Spleen (tissue), 11 donors: Measurements from ENCODE around the gene HAUS3. TPM values are rescaled to one million over a fixed set of nuclear protein-coding genes. Genes with fewer than 3 reads are reported as not detected.

Source experiments
- DNase-seq: peaks from one replicate; pipeline ENCODE4 v3.0.0-alpha.2; 2020
- H3K27ac ChIP-seq, 8 donors: fragments of 200-600 bp; sonication (generic) in 7 of 8; 1 replicate in 4 of 8; 2 replicates in 4 of 8; pipeline versions ENCODE4 v1.5.0 to v1.8.0; 2016 to 2021; ENCODE audit warnings: inconsistent platforms in 4 of 8, mild to moderate bottlenecking in 4 of 8, moderate library complexity in 1 of 8
- H3K27me3 ChIP-seq, 7 donors: fragments of 200-600 bp; sonication (generic) in 6 of 7; replicated peaks in 1 of 7; 1 replicate in 4 of 7; 2 replicates in 3 of 7; pipeline versions ENCODE4 v1.5.0 to v1.8.0; 2016 to 2021; ENCODE audit warnings: inconsistent platforms in 3 of 7, mild to moderate bottlenecking in 1 of 7
- H3K36me3 ChIP-seq, 6 donors: fragments of 200-600 bp; sonication (generic) in 5 of 6; 1 replicate in 4 of 6; 2 replicates in 2 of 6; pipeline versions ENCODE4 v1.5.0 to v1.8.0; 2016 to 2021; ENCODE audit warnings: inconsistent platforms in 2 of 6
- H3K4me1 ChIP-seq, 6 donors: fragments of 200-600 bp; sonication (generic) in 5 of 6; 1 replicate in 3 of 6; 2 replicates in 3 of 6; pipeline versions ENCODE4 v1.5.0 to v1.8.0; 2016 to 2021; ENCODE audit warnings: inconsistent platforms in 3 of 6
- H3K4me3 ChIP-seq, 8 donors: fragments of 200-600 bp; sonication (generic) in 7 of 8; 1 replicate in 4 of 8; 2 replicates in 4 of 8; pipeline versions ENCODE4 v1.5.0 to v1.8.0; 2016 to 2021; ENCODE audit warnings: inconsistent platforms in 4 of 8, mild to moderate bottlenecking in 4 of 8, moderate library complexity in 2 of 8
- H3K9me3 ChIP-seq, 8 donors: fragments of 200-600 bp; sonication (generic) in 7 of 8; 1 replicate in 4 of 8; 2 replicates in 4 of 8; pipeline versions ENCODE4 v1.5.0 to v1.8.0; 2016 to 2021; ENCODE audit warnings: inconsistent platforms in 4 of 8
- POLR2A ChIP-seq, 3 donors: fragments of 450-650 bp; IDR thresholded peaks; one replicate each; pipeline ENCODE4 v1.5.1; 2017; ENCODE audit warnings: antibody characterized with exemption in 3 of 3, mild to moderate bottlenecking in 1 of 3
- POLR2AphosphoS5 ChIP-seq, 3 donors: sonication (generic); formaldehyde crosslinking; IDR thresholded peaks; one replicate each; pipeline ENCODE4 v1.5.1; 2017; ENCODE audit warnings: antibody characterized with exemption in 3 of 3
- WGBS, 5 donors: extraction: QIAGEN DNeasy Blood & Tissue Kit in 3 of 5; methylation state at CpG; one replicate each; pipeline versions ENCODE4 v1.1.5 to v1.1.7; 2013 to 2018; 5-methylcytosine and 5-hydroxymethylcytosine counted together
- intact Hi-C: fragments of 100-400 bp; cut with DNase I; formaldehyde crosslinking; loops from one replicate; pipeline ENCODE4 v1.15.0; 2023; ENCODE audit warnings: low total_unique reads
- polyA plus RNA-seq, 3 donors: library from polyadenylated mRNA; stranded (reverse); fragments of 200-250 nt; gene quantifications; one replicate each; pipeline ENCODE4 v1.2.1, GENCODE V29; 2013
- total RNA-seq, 7 donors: library from RNA; depleted of rRNA in 3 of 7; stranded (reverse); fragments of >200 nt in 3 of 7; fragmentation: NEBNext Ultra II Directional in 4 of 7; extraction: Animal tissue kit (Norgen Biotek cat#: 25700) in 4 of 7; gene quantifications; one replicate each; pipeline versions ENCODE4 v1.1.0 to v1.2.1, GENCODE V29; 2016 to 2021
- TF ChIP-seq, protein P1 (sequence below), 11 experiments: fragments of 200-600 bp in 7 of 11; fragments of 450-650 bp in 4 of 11; sonication (generic) in 4 of 11; IDR thresholded peaks in 8 of 11; conservative IDR thresholded peaks in 3 of 11; 1 replicate in 7 of 11; 2 replicates in 4 of 11; pipeline versions ENCODE4 v1.4.0 to v1.8.0; 2016 to 2021; ENCODE audit warnings: antibody characterized with exemption in 11 of 11, inconsistent platforms in 4 of 11, mild to moderate bottlenecking in 1 of 11
- donor health status: healthy with polysubstance abuse.
- donor health status: DM: no; HTN: no; CAD: no; lungs with moderate emphysema.
- donor health status: DM: no; HTN: no; CAD: no.
- donor health status: Bipolar disorder and iron deficiency.
- donor health status: healthy.
- donor health status: DM: no; HTN: no; CAD: no.
- donor health status: DM: yes; HTN: yes; CAD: no.

The HAUS3 gene
- total and polyA plus RNA-seq, 10 donors: 10.3 to 22.4 (median 16.7) TPM

DNA sequence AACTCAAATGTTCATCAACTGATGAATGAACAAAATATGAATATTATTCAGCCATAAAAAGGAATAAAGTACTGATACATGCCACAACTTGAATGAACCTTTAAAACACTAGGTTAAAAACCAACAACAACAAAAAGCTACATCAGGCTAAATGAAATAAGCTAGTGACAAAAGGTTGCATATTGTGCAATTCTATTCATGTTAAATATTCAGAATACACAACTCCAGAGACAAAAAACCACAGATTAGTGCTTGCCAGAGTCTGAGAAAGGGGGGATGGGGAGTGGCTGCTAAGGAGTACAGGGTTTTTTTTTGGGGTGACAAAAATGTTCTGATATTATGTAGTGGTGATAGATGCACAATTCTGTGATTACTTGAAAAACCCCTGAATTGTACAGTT is 58.5 kb downstream of the HAUS3 start:
- H3K9me3 ChIP-seq: peaks cover 0 to 41% (median 29%) of the 10 kb centered on the region in 8 donors
- TF ChIP-seq, protein P1, sequence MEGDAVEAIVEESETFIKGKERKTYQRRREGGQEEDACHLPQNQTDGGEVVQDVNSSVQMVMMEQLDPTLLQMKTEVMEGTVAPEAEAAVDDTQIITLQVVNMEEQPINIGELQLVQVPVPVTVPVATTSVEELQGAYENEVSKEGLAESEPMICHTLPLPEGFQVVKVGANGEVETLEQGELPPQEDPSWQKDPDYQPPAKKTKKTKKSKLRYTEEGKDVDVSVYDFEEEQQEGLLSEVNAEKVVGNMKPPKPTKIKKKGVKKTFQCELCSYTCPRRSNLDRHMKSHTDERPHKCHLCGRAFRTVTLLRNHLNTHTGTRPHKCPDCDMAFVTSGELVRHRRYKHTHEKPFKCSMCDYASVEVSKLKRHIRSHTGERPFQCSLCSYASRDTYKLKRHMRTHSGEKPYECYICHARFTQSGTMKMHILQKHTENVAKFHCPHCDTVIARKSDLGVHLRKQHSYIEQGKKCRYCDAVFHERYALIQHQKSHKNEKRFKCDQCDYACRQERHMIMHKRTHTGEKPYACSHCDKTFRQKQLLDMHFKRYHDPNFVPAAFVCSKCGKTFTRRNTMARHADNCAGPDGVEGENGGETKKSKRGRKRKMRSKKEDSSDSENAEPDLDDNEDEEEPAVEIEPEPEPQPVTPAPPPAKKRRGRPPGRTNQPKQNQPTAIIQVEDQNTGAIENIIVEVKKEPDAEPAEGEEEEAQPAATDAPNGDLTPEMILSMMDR (IDR thresholded peaks at IDR 0.05 in 8 of 11, conservative IDR thresholded peaks at IDR 0.05 in 3 of 11): no peak
- no peak for TF ChIP-seq POLR2A (IDR thresholded peaks at IDR 0.05)
- no peaks in the 10 kb centered on the region for H3K27me3 ChIP-seq
- H3K27ac ChIP-seq: no peak overlapping the region
- no peaks in the 10 kb centered on the region for H3K36me3 ChIP-seq
- no peak for DNase-seq
- H3K4me3 ChIP-seq: no peak overlapping the region
- intact Hi-C loops: no loop called here
- H3K4me1 ChIP-seq: no peaks in the 10 kb centered on the region

DNA sequence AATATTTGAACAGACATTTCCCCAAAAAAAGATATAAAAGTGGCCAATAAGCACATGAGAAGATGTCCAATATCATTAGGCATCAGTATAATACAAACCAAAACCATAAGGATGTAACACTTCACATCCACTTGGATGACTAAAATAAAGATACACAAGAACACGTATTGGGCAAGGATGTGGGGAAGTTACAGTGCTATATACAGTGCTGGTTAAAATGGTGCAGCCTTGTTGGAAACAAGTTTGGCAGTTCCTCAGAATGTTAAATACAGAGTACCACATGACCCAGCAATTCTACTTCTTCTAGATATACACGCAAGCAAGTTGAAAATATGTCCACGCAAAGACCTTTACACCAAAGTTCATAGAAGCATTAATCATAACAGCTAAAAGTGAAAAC is 58.9 kb downstream of the HAUS3 start:
- TF ChIP-seq, protein P1 (IDR thresholded peaks at IDR 0.05 in 8 of 11, conservative IDR thresholded peaks at IDR 0.05 in 3 of 11): no peak
- no peak for TF ChIP-seq POLR2A (IDR thresholded peaks at IDR 0.05)
- no peak for TF ChIP-seq POLR2AphosphoS5 (IDR thresholded peaks at IDR 0.05)
- 17 to 92% (median 84%) methylated on average over 3 of the region's 3 CpGs for WGBS, 5 donors
- Histone ChIP-seq H3K4me1 (no peaks in the 10 kb centered on the region), H3K27me3 (no peaks in the 10 kb centered on the region), H3K4me3 (no peak overlapping the region), H3K36me3 (no peaks in the 10 kb centered on the region), H3K9me3 (peaks cover 0 to 38% (median 28%) of the 10 kb centered on the region in 8 donors), H3K27ac (no peak overlapping the region)
- intact Hi-C loops: no loop called here
- DNase-seq: no peak

DNA sequence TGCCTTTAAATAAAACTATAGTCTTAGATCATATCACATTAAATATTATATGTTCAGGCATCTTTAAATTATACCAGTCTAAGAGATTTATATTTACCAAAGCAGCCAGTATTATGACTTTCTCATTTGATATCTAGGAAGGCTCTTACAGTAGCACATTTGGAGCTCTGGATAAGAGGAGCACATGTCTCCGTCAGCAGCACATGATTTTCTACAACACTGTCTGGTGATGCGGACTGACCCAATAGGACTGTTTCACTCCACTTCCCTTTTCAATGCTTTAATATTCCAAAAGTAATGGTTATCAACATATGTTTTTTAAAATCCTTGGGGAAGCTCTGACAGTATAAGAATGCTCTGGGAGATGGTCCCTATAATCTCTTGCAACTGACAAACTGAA is 61.5 kb downstream of the HAUS3 start:
- Histone ChIP-seq H3K4me1 (no peaks in the 10 kb centered on the region), H3K27ac (no peak overlapping the region), H3K4me3 (no peak overlapping the region), H3K27me3 (no peaks in the 10 kb centered on the region), H3K36me3 (no peaks in the 10 kb centered on the region), H3K9me3 (peaks cover 0 to 13% (median 7%) of the 10 kb centered on the region in 8 donors)
- TF ChIP-seq, protein P1 (IDR thresholded peaks at IDR 0.05 in 8 of 11, conservative IDR thresholded peaks at IDR 0.05 in 3 of 11): no peak
- TF ChIP-seq POLR2A (IDR thresholded peaks at IDR 0.05) (no peak), POLR2AphosphoS5 (IDR thresholded peaks at IDR 0.05) (no peak)
- intact Hi-C loops: no loop called here
- 94 to 99% (median 97%) methylated on average over 2 of the region's 2 CpGs for WGBS, 5 donors
- DNase-seq: no peak

DNA sequence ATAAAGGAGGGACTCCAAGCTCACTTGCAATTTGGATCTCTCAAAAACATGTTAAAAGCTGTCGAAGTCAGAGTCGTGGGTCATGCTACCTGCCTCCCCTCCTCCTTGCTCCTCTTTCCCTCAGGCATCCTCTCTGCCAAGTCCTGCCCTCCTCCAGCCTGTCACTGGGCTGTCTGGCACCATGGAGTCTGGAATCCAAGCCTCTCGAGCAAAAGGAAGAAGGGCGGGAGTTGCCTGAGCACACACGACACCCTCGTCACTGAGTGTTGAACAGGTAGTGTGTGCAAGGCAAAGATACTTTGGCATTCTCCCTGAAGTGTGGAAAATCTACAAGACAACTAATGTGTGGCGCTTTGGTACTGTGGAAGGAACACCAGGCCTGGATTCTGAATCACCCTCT is 62.2 kb downstream of the HAUS3 start:
- Histone ChIP-seq H3K36me3 (no peaks in the 10 kb centered on the region), H3K27ac (no peak overlapping the region), H3K9me3 (peaks cover 0 to 13% (median 7%) of the 10 kb centered on the region in 8 donors), H3K4me3 (no peak overlapping the region), H3K27me3 (no peaks in the 10 kb centered on the region), H3K4me1 (no peaks in the 10 kb centered on the region)
- TF ChIP-seq, protein P1 (IDR thresholded peaks at IDR 0.05 in 8 of 11, conservative IDR thresholded peaks at IDR 0.05 in 3 of 11): no peak
- TF ChIP-seq POLR2AphosphoS5 (IDR thresholded peaks at IDR 0.05): no peak
- no peak for TF ChIP-seq POLR2A (IDR thresholded peaks at IDR 0.05)
- 86 to 91% (median 90%) methylated on average over 7 of the region's 7 CpGs for WGBS, 5 donors
- DNase-seq: no peak
- intact Hi-C loops: no loop called here
